OCI-LY1 (cell line): ENCODE data around the gene SEMA3B.

ENCODE experiments used
- H2AFZ ChIP-seq: fragments of 200-600 bp; sonication (generic), shearing (Covaris generic); 2 replicates; pipeline ENCODE4 v1.6.0; 2014; ENCODE audit warnings: antibody characterized with exemption, mild to moderate bottlenecking, low read length
- H3F3A ChIP-seq: fragments of 200-600 bp; sonication (generic), shearing (Covaris generic); 2 replicates; pipeline ENCODE4 v1.6.0; 2014; ENCODE audit warnings: mild to moderate bottlenecking, antibody characterized with exemption, low read length, moderate library complexity; ENCODE audit not compliant: insufficient read depth
- H3K27ac ChIP-seq: fragments of 200-600 bp; sonication (generic); 2 replicates; pipeline ENCODE4 v1.5.1; 2014; ENCODE audit warnings: low read length, mixed run types, mild to moderate bottlenecking, low read depth; ENCODE audit not compliant: poor library complexity, severe bottlenecking
- H3K27me3 ChIP-seq: fragments of 200-600 bp; sonication (generic); 2 replicates; pipeline ENCODE4 v1.6.0; 2014; ENCODE audit warnings: antibody characterized with exemption, mild to moderate bottlenecking, low read length, moderate library complexity; ENCODE audit not compliant: insufficient read depth
- H3K36me3 ChIP-seq: fragments of 200-600 bp; sonication (generic); 2 replicates; pipeline ENCODE4 v1.6.1; 2014; ENCODE audit warnings: mild to moderate bottlenecking, antibody characterized with exemption, low read length, moderate library complexity, mixed read lengths; ENCODE audit not compliant: insufficient read depth
- H3K4me1 ChIP-seq: fragments of 200-600 bp; sonication (generic); 2 replicates; pipeline ENCODE4 v1.5.1; 2014; ENCODE audit warnings: mild to moderate bottlenecking, low read length, moderate library complexity; ENCODE audit not compliant: insufficient read depth, severe bottlenecking
- H3K4me2 ChIP-seq: fragments of 200-600 bp; sonication (generic), shearing (Covaris generic); 2 replicates; pipeline ENCODE4 v1.6.1; 2014; ENCODE audit warnings: low read length
- H3K4me3 ChIP-seq: fragments of 200-600 bp; sonication (generic); 2 replicates; pipeline ENCODE4 v1.5.1; 2014; ENCODE audit warnings: low read length, low read depth, mild to moderate bottlenecking, mixed read lengths; ENCODE audit not compliant: poor library complexity, severe bottlenecking
- H3K79me2 ChIP-seq: fragments of 200-600 bp; shearing (Covaris generic); 2 replicates; pipeline ENCODE4 v1.6.1; 2016; ENCODE audit warnings: mixed run types, low read length, mixed read lengths; ENCODE audit not compliant: insufficient read depth
- H3K9ac ChIP-seq: fragments of 200-600 bp; sonication (generic), shearing (Covaris generic); 2 replicates; pipeline ENCODE4 v1.6.1; 2014; ENCODE audit warnings: mild to moderate bottlenecking, low read length, mixed read lengths
- H3K9me2 ChIP-seq: fragments of 200-600 bp; sonication (generic), shearing (Covaris generic); 2 replicates; pipeline ENCODE4 v1.6.1; 2014; ENCODE audit warnings: low read depth, mild to moderate bottlenecking, low read length, mixed read lengths
- H3K9me3 ChIP-seq: fragments of 200-600 bp; shearing (Covaris generic); 2 replicates; pipeline ENCODE4 v1.6.1; 2014; ENCODE audit warnings: low read length, mixed read lengths
- H4K20me1 ChIP-seq: fragments of 200-600 bp; sonication (generic), shearing (Covaris generic); 2 replicates; pipeline ENCODE4 v1.6.0; 2016; ENCODE audit warnings: mild to moderate bottlenecking, low read length; ENCODE audit not compliant: insufficient read depth
- EZH2 ChIP-seq: fragments of 200-600 bp; sonication (generic), shearing (Covaris generic); IDR thresholded peaks from 2 replicates; pipeline ENCODE4 v1.8.0; 2017; ENCODE audit warnings: borderline replicate concordance, mixed run types, mild to moderate bottlenecking, antibody characterized with exemption, low read length, moderate library complexity, mixed read lengths
- TF ChIP-seq, protein P1 (sequence below): fragments of 200-600 bp; sonication (generic), shearing (Covaris generic); IDR thresholded peaks from 2 replicates; pipeline ENCODE4 v1.5.1; 2017; ENCODE audit warnings: mild to moderate bottlenecking, antibody characterized with exemption, low read length, moderate library complexity, mixed read lengths

The SEMA3B gene

DNA sequence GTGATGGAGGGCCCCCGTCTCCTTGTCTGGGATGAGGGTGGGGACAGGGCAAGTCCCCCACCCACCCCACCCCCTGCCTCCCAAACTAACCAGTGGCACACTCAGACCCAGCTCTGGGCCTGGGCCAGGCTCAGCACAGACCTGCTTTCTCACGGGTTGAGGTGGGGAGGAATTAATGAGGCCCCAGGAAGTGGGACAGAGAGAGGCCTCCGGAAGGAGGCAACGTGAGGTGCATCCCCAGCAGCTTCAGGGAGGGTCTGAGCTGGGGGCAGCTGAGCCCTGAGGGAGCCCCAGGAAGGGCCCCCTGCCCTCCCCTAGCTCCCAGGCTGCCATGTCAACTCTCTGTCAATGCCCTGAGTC lies 47.9 kb upstream of the SEMA3B start:
- Histone ChIP-seq H3K27ac (no peak overlapping the region), H3K9ac (no peak overlapping the region), H3K9me2 (no peaks in the 10 kb centered on the region), H3K27me3 (peaks cover 13% of the 10 kb centered on the region; the same call in 1 of the 2 replicates), H2AFZ (no peak overlapping the region), H3F3A (no peaks in the 10 kb centered on the region), H3K36me3 (no peaks in the 10 kb centered on the region), H3K4me2 (no peak overlapping the region), H3K4me3 (no peak overlapping the region), H4K20me1 (no peaks in the 10 kb centered on the region), H3K9me3 (no peaks in the 10 kb centered on the region), H3K4me1 (no peaks in the 10 kb centered on the region), H3K79me2 (no peaks in the 10 kb centered on the region)
- TF ChIP-seq EZH2 = no peak
- TF ChIP-seq, protein P1, sequence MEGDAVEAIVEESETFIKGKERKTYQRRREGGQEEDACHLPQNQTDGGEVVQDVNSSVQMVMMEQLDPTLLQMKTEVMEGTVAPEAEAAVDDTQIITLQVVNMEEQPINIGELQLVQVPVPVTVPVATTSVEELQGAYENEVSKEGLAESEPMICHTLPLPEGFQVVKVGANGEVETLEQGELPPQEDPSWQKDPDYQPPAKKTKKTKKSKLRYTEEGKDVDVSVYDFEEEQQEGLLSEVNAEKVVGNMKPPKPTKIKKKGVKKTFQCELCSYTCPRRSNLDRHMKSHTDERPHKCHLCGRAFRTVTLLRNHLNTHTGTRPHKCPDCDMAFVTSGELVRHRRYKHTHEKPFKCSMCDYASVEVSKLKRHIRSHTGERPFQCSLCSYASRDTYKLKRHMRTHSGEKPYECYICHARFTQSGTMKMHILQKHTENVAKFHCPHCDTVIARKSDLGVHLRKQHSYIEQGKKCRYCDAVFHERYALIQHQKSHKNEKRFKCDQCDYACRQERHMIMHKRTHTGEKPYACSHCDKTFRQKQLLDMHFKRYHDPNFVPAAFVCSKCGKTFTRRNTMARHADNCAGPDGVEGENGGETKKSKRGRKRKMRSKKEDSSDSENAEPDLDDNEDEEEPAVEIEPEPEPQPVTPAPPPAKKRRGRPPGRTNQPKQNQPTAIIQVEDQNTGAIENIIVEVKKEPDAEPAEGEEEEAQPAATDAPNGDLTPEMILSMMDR = no peak

GRCh38 chr3:50221411-50222168 lies 47.4 kb upstream of the SEMA3B start:
- Histone ChIP-seq H3K4me1 (peaks cover 5% of the 10 kb centered on the region), H3F3A (no peaks in the 10 kb centered on the region), H3K4me3 (no peak overlapping the region), H2AFZ (no peak overlapping the region), H3K4me2 (no peak overlapping the region), H3K27me3 (peaks cover 8% of the 10 kb centered on the region; the same call in 1 of the 2 replicates), H3K9ac (no peak overlapping the region), H3K9me2 (no peaks in the 10 kb centered on the region), H3K27ac (no peak overlapping the region), H3K9me3 (no peaks in the 10 kb centered on the region), H3K36me3 (no peaks in the 10 kb centered on the region), H3K79me2 (no peaks in the 10 kb centered on the region), H4K20me1 (no peaks in the 10 kb centered on the region)
- no peak for TF ChIP-seq EZH2
- TF ChIP-seq, protein P1 = peak; percentile 21; the same call in 1 of the 2 replicates

GRCh38 chr3:50222169-50222528 lies 46.8 kb upstream of the SEMA3B start:
- no peaks in the 10 kb centered on the region for H3K9me2 ChIP-seq
- TF ChIP-seq EZH2 = no peak
- TF ChIP-seq, protein P1 = no peak
- H3K27me3 ChIP-seq = peaks cover 8% of the 10 kb centered on the region; the same call in 1 of the 2 replicates
- H3K79me2 ChIP-seq = no peaks in the 10 kb centered on the region
- H3K4me3 ChIP-seq = no peak overlapping the region
- no peak overlapping the region for H2AFZ ChIP-seq
- no peak overlapping the region for H3K9ac ChIP-seq
- H3K4me2 ChIP-seq = no peak overlapping the region
- no peaks in the 10 kb centered on the region for H3K9me3 ChIP-seq
- no peaks in the 10 kb centered on the region for H3F3A ChIP-seq
- no peak overlapping the region for H3K27ac ChIP-seq
- peaks cover 10% of the 10 kb centered on the region for H3K4me1 ChIP-seq
- H3K36me3 ChIP-seq = no peaks in the 10 kb centered on the region
- H4K20me1 ChIP-seq = no peaks in the 10 kb centered on the region
